Left lung (tissue), 10 donors: ENCODE results near the gene KNSTRN. TPM values are rescaled to one million over a fixed set of nuclear protein-coding genes. Genes with fewer than 3 reads are reported as not detected.

Source experiments
- ATAC-seq: fragments of 200-7000 bp; cut with Tn5 transposase; one replicate; pipeline ENCODE4 v1.9.1; 2020; ENCODE audit warnings: moderate library complexity
- DNase-seq, 4 donors: peaks; one replicate each; pipeline ENCODE4 v3.0.0-alpha.2; 2013 to 2020
- H3K27ac ChIP-seq, 2 donors: fragments of 200-600 bp; sonication (generic) in 1 of 2; one replicate each; pipeline versions ENCODE4 v1.5.0 to v1.8.0; 2020 to 2021
- H3K27me3 ChIP-seq, 2 donors: fragments of 200-600 bp; sonication (generic) in 1 of 2; one replicate each; pipeline versions ENCODE4 v1.5.0 to v1.8.0; 2020 to 2021
- H3K36me3 ChIP-seq, 2 donors: fragments of 200-600 bp; sonication (generic) in 1 of 2; one replicate each; pipeline versions ENCODE4 v1.5.0 to v1.8.0; 2020 to 2021
- H3K4me1 ChIP-seq, 2 donors: fragments of 200-600 bp; one replicate each; pipeline ENCODE4 v1.8.0; 2021
- H3K4me3 ChIP-seq, 2 donors: fragments of 200-600 bp; sonication (generic) in 1 of 2; one replicate each; pipeline versions ENCODE4 v1.5.0 to v1.8.0; 2020 to 2021; ENCODE audit warnings: mild to moderate bottlenecking in 1 of 2
- H3K9me3 ChIP-seq, 2 donors: fragments of 200-600 bp; sonication (generic) in 1 of 2; one replicate each; pipeline versions ENCODE4 v1.5.0 to v1.8.0; 2020 to 2021
- CTCF ChIP-seq, 2 donors: fragments of 200-600 bp; sonication (generic) in 1 of 2; IDR thresholded peaks; one replicate each; pipeline versions ENCODE4 v1.5.0 to v1.8.0; 2021; ENCODE audit warnings: antibody characterized with exemption in 2 of 2
- intact Hi-C, 2 donors: fragments of 100-400 bp; cut with DNase I; formaldehyde crosslinking; loops; one replicate each; pipeline versions ENCODE4 v1.11.2 to v1.14.2; 2022
- polyA plus RNA-seq, 6 donors: library from polyadenylated mRNA; unstranded; fragments of 120-200 nt; gene quantifications; one replicate each; pipeline ENCODE4 v1.2.1, GENCODE V29; 2013; ENCODE audit not compliant: insufficient read length in 6 of 6
- total RNA-seq, 2 donors: library from RNA; stranded (reverse); fragmentation: NEBNext Ultra II Directional; extraction: Animal tissue kit (Norgen Biotek cat#: 25700); gene quantifications; one replicate each; pipeline ENCODE4 v1.2.1, GENCODE V29; 2021
- donor health status: DM: no; HTN: yes; CAD: no.
- donor health status: DM: no; HTN: no; CAD: no.

The KNSTRN gene
- total and polyA plus RNA-seq, 8 donors, result 14.2 to 46.2 (median 30.2) TPM

GRCh38 chr15:40345225-40345866 is 37.2 kb upstream of the KNSTRN start:
- Histone ChIP-seq H3K36me3 (no peaks in the 10 kb centered on the region), H3K27ac (no peak overlapping the region), H3K4me3 (no peak overlapping the region), H3K9me3 (no peaks in the 10 kb centered on the region), H3K27me3 (no peaks in the 10 kb centered on the region), H3K4me1 (peaks cover 10 to 25% of the 10 kb centered on the region in 2 donors)
- no peak for DNase-seq
- intact Hi-C loops, result no loop called here
- no peak for TF ChIP-seq CTCF (IDR thresholded peaks at IDR 0.05)
- no peak for ATAC-seq

- H3K27ac ChIP-seq, result no peak overlapping the region
- intact Hi-C loops, result no loop called here
- TF ChIP-seq CTCF (IDR thresholded peaks at IDR 0.05), result no peak
Measured at GRCh38 chr15:40345867-40346578, 36.5 kb upstream of the KNSTRN start.

GRCh38 chr15:40346579-40347558 is 35.7 kb upstream of the KNSTRN start:
- no peak for TF ChIP-seq CTCF (IDR thresholded peaks at IDR 0.05)
- no peak overlapping the region for H3K4me3 ChIP-seq
- H3K27me3 ChIP-seq, result no peaks in the 10 kb centered on the region
- no peaks in the 10 kb centered on the region for H3K36me3 ChIP-seq
- intact Hi-C loops, result no loop called here
- H3K27ac ChIP-seq, result no peak overlapping the region
- ATAC-seq (no peak), DNase-seq (no peak)
- H3K4me1 ChIP-seq, result peaks cover 0 to 13% of the 10 kb centered on the region in 2 donors
- H3K9me3 ChIP-seq, result no peaks in the 10 kb centered on the region

More at GRCh38 chr15:40345867-40346578, 36.5 kb upstream of the KNSTRN start:
- DNase-seq (no peak), ATAC-seq (no peak)
- Histone ChIP-seq H3K27me3 (no peaks in the 10 kb centered on the region), H3K36me3 (no peaks in the 10 kb centered on the region), H3K9me3 (no peaks in the 10 kb centered on the region), H3K4me3 (no peak overlapping the region), H3K4me1 (peaks cover 3 to 18% of the 10 kb centered on the region in 2 donors)

- TF ChIP-seq CTCF (IDR thresholded peaks at IDR 0.05), result no peak
- Histone ChIP-seq H3K4me3 (no peak overlapping the region), H3K27ac (no peak overlapping the region), H3K27me3 (no peaks in the 10 kb centered on the region), H3K9me3 (no peaks in the 10 kb centered on the region), H3K4me1 (peaks cover 0 to 13% of the 10 kb centered on the region in 2 donors), H3K36me3 (no peaks in the 10 kb centered on the region)
- ATAC-seq (no peak), DNase-seq (no peak)
- intact Hi-C loops, result no loop called here
Measured at GRCh38 chr15:40347559-40348473, 34.7 kb upstream of the KNSTRN start.
